A673 (cell line): ENCODE measurements around the gene ABCG1. TPM values are rescaled to one million over a fixed set of nuclear protein-coding genes. Genes with fewer than 3 reads are reported as not detected.
A peak's percentile ranks its signal among the peaks of the same experiment; 100 is the strongest.

Experiments
- BruUV-seq: library from RNA; stranded (reverse); fragments of 400-500 nt; replicated peaks from 2 replicates; lab custom pipeline; 2021; lab: Mats Ljungman, UMichigan
- CTCF ChIA-PET: fragments of 300-600 bp; sonication (Branson Sonifier 250); formaldehyde crosslinking; loops from one replicate; lab custom pipeline; 2022; ENCODE audit warnings: antibody characterized with exemption; lab: Charles Lee
- POLR2A ChIA-PET: fragments of 300-600 bp; sonication (Branson Sonifier 250); formaldehyde crosslinking; loops from one replicate; lab custom pipeline; 2022; ENCODE audit warnings: antibody characterized with exemption; ENCODE audit not compliant: low non-redundant PET; lab: Charles Lee
- DNase-seq: peaks from one replicate; pipeline ENCODE4 v3.0.0-alpha.2; 2015; ENCODE audit warnings: low spot score
- H3K27ac ChIP-seq: fragments of 200-600 bp; sonication (generic); 2 replicates; pipeline ENCODE4 v1.5.1; 2016; ENCODE audit warnings: mixed run types, low read depth, mild to moderate bottlenecking, mixed read lengths, antibody characterized with exemption, low read length; ENCODE audit not compliant: poor library complexity, severe bottlenecking
- H3K27me3 ChIP-seq: fragments of 200-600 bp; sonication (generic); replicated peaks from 2 replicates; pipeline ENCODE4 v1.6.1; 2017; ENCODE audit warnings: mixed run types, low read depth, mild to moderate bottlenecking, mixed read lengths, antibody characterized with exemption, low read length; ENCODE audit not compliant: insufficient read depth, poor library complexity
- H3K36me3 ChIP-seq: fragments of 200-600 bp; sonication (generic); 2 replicates; pipeline ENCODE4 v1.6.1; 2016; ENCODE audit warnings: mixed run types, mild to moderate bottlenecking, mixed read lengths, antibody characterized with exemption, low read length; ENCODE audit not compliant: insufficient read depth, poor library complexity, severe bottlenecking
- H3K4me1 ChIP-seq: fragments of 200-600 bp; sonication (generic); 2 replicates; pipeline ENCODE4 v1.6.1; 2017; ENCODE audit warnings: mixed run types, mild to moderate bottlenecking, mixed read lengths, antibody characterized with exemption, low read length; ENCODE audit not compliant: insufficient read depth, poor library complexity, severe bottlenecking
- H3K4me3 ChIP-seq: fragments of 200-600 bp; sonication (generic); 2 replicates; pipeline ENCODE4 v1.5.1; 2016; ENCODE audit warnings: low read depth, mixed run types, mild to moderate bottlenecking, mixed read lengths, low read length; ENCODE audit not compliant: poor library complexity, severe bottlenecking
- H3K9me3 ChIP-seq: fragments of 200-600 bp; sonication (generic); 2 replicates; pipeline ENCODE4 v1.6.1; 2016; ENCODE audit warnings: mixed run types, low read depth, mild to moderate bottlenecking, mixed read lengths, antibody characterized with exemption, low read length; ENCODE audit not compliant: poor library complexity, severe bottlenecking
- CTCF ChIP-seq: fragments of 300-800, 200-600 bp; sonication (generic); conservative IDR thresholded peaks from 2 replicates; pipeline ENCODE4 v1.5.1; 2017; ENCODE audit warnings: low read depth, mild to moderate bottlenecking, antibody characterized with exemption, low read length, moderate library complexity, mixed read lengths
- EZH2 ChIP-seq: fragments of 200-600 bp; sonication (generic); IDR thresholded peaks from 2 replicates; pipeline ENCODE4 v1.6.1; 2017; ENCODE audit warnings: borderline replicate concordance, low read depth, mild to moderate bottlenecking, mixed read lengths, antibody characterized with exemption, low read length; ENCODE audit not compliant: poor library complexity, severe bottlenecking
- intact Hi-C: fragments of 100-400 bp; cut with micrococcal nuclease; formaldehyde crosslinking; loops from one replicate; pipeline ENCODE4 v1.10.0; 2022; ENCODE audit not compliant: unreplicated experiment
- total RNA-seq: library from RNA; stranded (reverse); gene quantifications from 2 replicates; pipeline ENCODE4 v1.2.3, GENCODE V29; 2021

ABCG1 gene
- total RNA-seq, 1 experiment from 2014 or later = 3.4 TPM

GRCh38 chr21:42234464-42235241, 15.7 kb downstream of the ABCG1 start:
- ChIA-PET POLR2A (no interaction called here), CTCF (no interaction called here)
- TF ChIP-seq CTCF (no peak), EZH2 (no peak)
- peak; percentile 80 for DNase-seq
- Histone ChIP-seq H3K27ac (peak overlapping the region; percentile 85), H3K27me3 (no peaks in the 10 kb centered on the region), H3K4me3 (peak overlapping the region; percentile 28), H3K36me3 (no peaks in the 10 kb centered on the region), H3K9me3 (no peaks in the 10 kb centered on the region), H3K4me1 (peaks cover 34% of the 10 kb centered on the region)
- no TSS peak for BruUV-seq
- intact Hi-C loops = no loop called here

DNA sequence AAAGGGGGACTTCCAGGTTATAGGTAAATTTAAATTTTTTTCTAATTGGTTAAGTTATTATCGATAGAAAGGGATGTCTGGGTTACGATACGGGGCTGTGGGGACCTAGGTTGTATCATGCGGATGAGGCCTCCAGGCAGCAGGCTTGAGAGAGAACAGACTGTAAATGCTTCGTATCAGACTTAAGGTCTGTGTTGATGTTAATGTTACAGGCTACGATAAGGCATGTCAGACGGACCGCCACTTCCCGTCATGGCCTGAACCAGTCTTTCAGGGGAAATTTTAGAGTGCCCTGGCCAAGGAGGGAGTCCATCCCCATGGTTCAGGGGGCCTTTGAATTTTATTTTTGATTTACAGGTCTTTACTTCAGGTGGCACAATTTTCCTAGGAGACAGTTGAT, 16.7 kb downstream of the ABCG1 start:
- no peaks in the 10 kb centered on the region for H3K27me3 ChIP-seq
- H3K4me3 ChIP-seq = no peak overlapping the region
- intact Hi-C loops = no loop called here
- BruUV-seq = no TSS peak
- H3K9me3 ChIP-seq = no peaks in the 10 kb centered on the region
- H3K27ac ChIP-seq = peak overlapping the region; percentile 85
- no peaks in the 10 kb centered on the region for H3K36me3 ChIP-seq
- TF ChIP-seq CTCF (no peak), EZH2 (no peak)
- CTCF ChIA-PET = no interaction called here
- POLR2A ChIA-PET = no interaction called here
- no peak for DNase-seq
- H3K4me1 ChIP-seq = peaks cover 34% of the 10 kb centered on the region

- CTCF ChIA-PET = no interaction called here
- Histone ChIP-seq H3K27me3 (no peaks in the 10 kb centered on the region), H3K4me1 (peaks cover 34% of the 10 kb centered on the region), H3K4me3 (no peak overlapping the region), H3K36me3 (no peaks in the 10 kb centered on the region), H3K9me3 (no peaks in the 10 kb centered on the region), H3K27ac (no peak overlapping the region)
- no peak for TF ChIP-seq CTCF
- TF ChIP-seq EZH2 = no peak
- no TSS peak for BruUV-seq
- no peak for DNase-seq
- intact Hi-C loops = no loop called here
- POLR2A ChIA-PET = no interaction called here
Observed at GRCh38 chr21:42236014-42236413, 17.1 kb downstream of the ABCG1 start.
